Activated T-helper 1 cell treated with anti-CD3 and anti-CD28 coated beads, Interleukin-12 subunit alpha, Interleukin-12 subunit beta, Interleukin-2, Interleukin-4 antibody, amounts not matched to agents 30 ng/mL and 10 ng/mL and 1 ng/mL, durations not matched to agents 14 hours and 24 hours and 36 hours (primary cell): ENCODE results near the gene GOSR2. TPM values are rescaled to one million over a fixed set of nuclear protein-coding genes. Genes with fewer than 3 reads are reported as not detected.

Experiments
- DNase-seq: peaks from one replicate; pipeline ENCODE4 v3.0.0; 2021; ENCODE audit warnings: low spot score
- H3K27ac Mint-ChIP-seq: one replicate; pipeline ENCODE4 v1.8.0; 2021; ENCODE audit warnings: mild to moderate bottlenecking, mixed read lengths
- H3K27me3 Mint-ChIP-seq: one replicate; pipeline ENCODE4 v1.8.0; 2022; ENCODE audit warnings: mild to moderate bottlenecking, moderate library complexity, mixed read lengths; ENCODE audit not compliant: insufficient read depth
- H3K36me3 Mint-ChIP-seq: one replicate; pipeline ENCODE4 v1.8.0; 2021; ENCODE audit warnings: low read depth, mixed read lengths
- H3K4me1 Mint-ChIP-seq: one replicate; pipeline ENCODE4 v1.8.0; 2021; ENCODE audit warnings: low read depth, mixed read lengths
- H3K4me3 Mint-ChIP-seq: one replicate; pipeline ENCODE4 v1.8.0; 2021; ENCODE audit warnings: mild to moderate bottlenecking, moderate library complexity, mixed read lengths
- H3K9me3 Mint-ChIP-seq: one replicate; pipeline ENCODE4 v1.8.0; 2021; ENCODE audit warnings: mixed read lengths
- intact Hi-C: fragments of 100-400 bp; cut with micrococcal nuclease; formaldehyde crosslinking; loops from one replicate; pipeline ENCODE4 v1.15.1; 2024
- total RNA-seq: library from RNA; stranded (reverse); gene quantifications from 2 replicates; pipeline ENCODE4 v1.2.3, GENCODE V29; 2022

GOSR2 gene
- total RNA-seq, result 59.4 and 62.7 TPM in 2 replicates

- intact Hi-C loops, result loop anchor here (2.0 to 10.0 kb wide), 6 partner anchors 18 to 1338 kb away; partner anchors contain the start of genes CDC27, RPRML and WNT3
- peak; percentile 86 for DNase-seq
- Mint-ChIP-seq H3K4me3 (peak within 1 kb of the TSS; percentile 87), H3K36me3 (peaks cover 3% of the 10 kb centered on the region), H3K9me3 (no peaks in the 10 kb centered on the region), H3K4me1 (peaks cover 43% of the 10 kb centered on the region), H3K27ac (peak within 1 kb of the TSS; percentile 100), H3K27me3 (peaks cover 4% of the 10 kb centered on the region)
Observed at GRCh38 chr17:46922804-46923635, at the start of gene GOSR2. Gene GOSR2, plus strand, starts transcription at chr17:46923160. Its CDS starts 33 bp downstream, at chr17:46923193.

DNA sequence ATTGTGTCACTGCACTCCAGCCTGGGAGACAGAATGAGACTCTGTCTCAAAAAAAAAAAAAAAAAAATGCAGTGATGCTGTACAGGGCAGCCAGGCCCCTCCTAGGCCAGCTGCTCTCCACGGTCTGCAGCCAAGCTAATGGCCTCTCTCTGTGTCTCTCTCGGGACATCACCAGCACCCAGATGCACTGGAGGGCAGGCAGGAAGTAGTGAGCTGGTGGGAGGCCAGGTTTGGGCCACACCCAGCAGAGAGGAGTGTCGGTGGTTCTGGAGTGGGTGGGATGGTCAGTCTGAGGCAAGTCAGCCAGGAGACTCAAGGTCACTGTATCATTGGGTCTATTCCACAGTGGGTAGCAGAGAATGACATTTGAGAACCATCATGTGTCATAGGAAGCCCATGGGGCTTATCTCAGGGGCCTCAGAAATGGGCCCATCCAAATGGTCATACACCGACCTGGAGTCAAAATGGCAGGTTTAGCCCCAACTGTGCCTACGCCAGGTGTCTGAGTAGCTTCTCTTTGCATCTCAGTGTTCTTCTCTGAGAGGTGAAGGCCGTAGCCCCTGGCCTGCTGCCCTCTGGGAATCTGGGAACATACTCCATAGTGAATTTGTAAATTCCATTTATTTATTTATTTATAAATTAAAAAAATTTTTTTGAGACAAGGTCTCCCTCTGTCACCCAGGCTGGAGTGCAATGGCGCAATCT is 48.9 kb upstream of the GOSR2 start:
- intact Hi-C loops, result no loop called here
- no peaks in the 10 kb centered on the region for H3K36me3 Mint-ChIP-seq
- no peaks in the 10 kb centered on the region for H3K9me3 Mint-ChIP-seq
- no peaks in the 10 kb centered on the region for H3K27me3 Mint-ChIP-seq
- H3K4me3 Mint-ChIP-seq, result no peak overlapping the region
- H3K4me1 Mint-ChIP-seq, result no peaks in the 10 kb centered on the region
- no peak for DNase-seq
- H3K27ac Mint-ChIP-seq, result no peak overlapping the region

DNA sequence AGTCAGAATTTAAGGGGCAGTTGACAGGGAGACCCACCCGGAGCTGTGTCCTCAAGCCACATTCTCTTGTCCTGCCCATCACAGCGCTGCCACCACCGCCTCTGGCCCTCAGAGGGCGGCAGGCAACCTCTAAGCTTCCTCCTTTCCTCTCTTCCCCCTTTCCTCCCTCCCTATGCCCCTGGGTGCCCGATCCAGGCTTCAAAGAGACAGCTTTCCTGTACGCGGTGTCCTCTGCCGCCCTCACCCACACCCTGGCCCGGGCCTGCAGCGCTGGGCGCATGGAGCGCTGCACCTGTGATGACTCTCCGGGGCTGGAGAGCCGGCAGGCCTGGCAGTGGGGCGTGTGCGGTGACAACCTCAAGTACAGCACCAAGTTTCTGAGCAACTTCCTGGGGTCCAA is 48.1 kb upstream of the GOSR2 start:
- Mint-ChIP-seq H3K27ac (no peak overlapping the region), H3K4me1 (no peaks in the 10 kb centered on the region), H3K27me3 (no peaks in the 10 kb centered on the region), H3K4me3 (no peak overlapping the region), H3K9me3 (no peaks in the 10 kb centered on the region), H3K36me3 (no peaks in the 10 kb centered on the region)
- DNase-seq, result no peak
- intact Hi-C loops, result no loop called here

GRCh38 chr17:46875849-46876352 is 47.1 kb upstream of the GOSR2 start:
- no peaks in the 10 kb centered on the region for H3K9me3 Mint-ChIP-seq
- DNase-seq, result no peak
- H3K27ac Mint-ChIP-seq, result no peak overlapping the region
- intact Hi-C loops, result no loop called here
- no peaks in the 10 kb centered on the region for H3K36me3 Mint-ChIP-seq
- H3K4me3 Mint-ChIP-seq, result no peak overlapping the region
- no peaks in the 10 kb centered on the region for H3K4me1 Mint-ChIP-seq
- no peaks in the 10 kb centered on the region for H3K27me3 Mint-ChIP-seq

DNA sequence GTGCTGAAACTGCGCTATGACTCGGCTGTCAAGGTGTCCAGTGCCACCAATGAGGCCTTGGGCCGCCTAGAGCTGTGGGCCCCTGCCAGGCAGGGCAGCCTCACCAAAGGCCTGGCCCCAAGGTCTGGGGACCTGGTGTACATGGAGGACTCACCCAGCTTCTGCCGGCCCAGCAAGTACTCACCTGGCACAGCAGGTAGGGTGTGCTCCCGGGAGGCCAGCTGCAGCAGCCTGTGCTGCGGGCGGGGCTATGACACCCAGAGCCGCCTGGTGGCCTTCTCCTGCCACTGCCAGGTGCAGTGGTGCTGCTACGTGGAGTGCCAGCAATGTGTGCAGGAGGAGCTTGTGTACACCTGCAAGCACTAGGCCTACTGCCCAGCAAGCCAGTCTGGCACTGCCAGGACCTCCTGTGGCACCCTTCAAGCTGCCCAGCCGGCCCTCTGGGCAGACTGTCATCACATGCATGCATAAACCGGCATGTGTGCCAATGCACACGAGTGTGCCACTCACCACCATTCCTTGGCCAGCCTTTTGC is 46.5 kb upstream of the GOSR2 start:
- intact Hi-C loops, result no loop called here
- Mint-ChIP-seq H3K27me3 (no peaks in the 10 kb centered on the region), H3K36me3 (no peaks in the 10 kb centered on the region), H3K9me3 (no peaks in the 10 kb centered on the region), H3K4me1 (no peaks in the 10 kb centered on the region), H3K4me3 (no peak overlapping the region), H3K27ac (no peak overlapping the region)
- DNase-seq, result no peak

DNA sequence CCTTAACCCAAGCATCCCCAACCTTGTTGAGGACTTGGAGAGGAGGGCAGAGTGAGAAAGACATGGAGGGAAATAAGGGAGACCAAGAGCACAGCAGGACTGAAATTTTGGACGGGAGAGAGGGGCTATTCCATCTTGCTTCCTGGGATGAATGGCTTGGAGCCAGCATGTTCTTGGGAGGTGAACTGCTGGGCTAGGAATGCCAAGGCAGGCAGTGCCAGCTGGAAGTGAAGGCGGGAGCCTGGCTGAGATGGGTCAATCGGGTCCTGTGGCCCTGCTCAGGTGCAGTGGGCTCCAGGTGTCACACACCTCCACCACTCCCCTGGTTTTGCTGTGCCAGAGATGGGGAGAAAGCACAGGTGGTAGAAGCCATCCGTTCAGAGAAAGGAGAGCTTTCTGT is 46.0 kb upstream of the GOSR2 start:
- Mint-ChIP-seq H3K27me3 (no peaks in the 10 kb centered on the region), H3K27ac (no peak overlapping the region), H3K4me3 (no peak overlapping the region), H3K4me1 (no peaks in the 10 kb centered on the region), H3K9me3 (no peaks in the 10 kb centered on the region), H3K36me3 (no peaks in the 10 kb centered on the region)
- DNase-seq, result no peak
- intact Hi-C loops, result no loop called here

DNA sequence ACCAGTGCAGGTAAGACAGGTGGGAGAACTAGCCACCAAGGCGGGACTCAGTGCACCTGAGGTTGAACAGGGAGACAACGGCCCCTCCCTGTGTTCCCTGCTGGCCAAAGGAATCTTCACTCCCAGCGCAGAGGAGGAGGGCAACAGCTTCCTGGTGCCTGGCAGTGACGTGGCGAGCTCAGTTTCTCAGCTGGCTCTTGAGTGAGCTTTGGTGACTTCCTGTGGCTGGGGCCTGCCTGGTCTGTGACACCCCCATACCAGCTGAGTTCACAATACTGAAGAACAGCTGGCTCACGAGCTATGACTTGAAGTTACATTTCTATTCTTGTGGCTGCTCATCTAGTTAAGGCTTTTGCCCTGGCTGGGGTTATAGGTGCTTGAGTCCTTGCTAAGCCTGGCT is 45.5 kb upstream of the GOSR2 start:
- Mint-ChIP-seq H3K27ac (no peak overlapping the region), H3K4me3 (no peak overlapping the region), H3K4me1 (no peaks in the 10 kb centered on the region), H3K27me3 (no peaks in the 10 kb centered on the region), H3K9me3 (no peaks in the 10 kb centered on the region), H3K36me3 (no peaks in the 10 kb centered on the region)
- no peak for DNase-seq
- intact Hi-C loops, result no loop called here

DNA sequence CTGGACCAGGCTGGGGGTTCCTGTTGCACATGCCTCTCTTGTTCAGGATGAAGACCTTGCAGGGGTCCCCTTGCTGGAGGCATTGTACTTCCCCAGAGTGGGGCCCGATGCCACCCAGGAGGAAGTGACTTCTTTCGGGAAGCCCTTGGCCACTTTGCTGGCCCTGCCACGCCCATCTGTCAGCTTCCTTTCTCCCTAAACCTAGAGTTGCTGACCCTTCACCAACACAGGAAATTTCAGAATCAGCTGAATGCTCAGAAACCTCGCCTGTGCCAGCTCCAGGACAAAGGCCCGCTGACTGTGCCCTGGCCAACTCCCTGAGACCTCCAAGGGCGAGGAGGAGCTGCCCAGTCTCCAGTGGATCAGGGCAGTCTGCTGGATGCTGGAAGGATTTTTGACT is 44.9 kb upstream of the GOSR2 start:
- H3K9me3 Mint-ChIP-seq, result no peaks in the 10 kb centered on the region
- no peak for DNase-seq
- H3K27ac Mint-ChIP-seq, result no peak overlapping the region
- H3K4me3 Mint-ChIP-seq, result no peak overlapping the region
- no peaks in the 10 kb centered on the region for H3K27me3 Mint-ChIP-seq
- H3K36me3 Mint-ChIP-seq, result no peaks in the 10 kb centered on the region
- intact Hi-C loops, result no loop called here
- no peaks in the 10 kb centered on the region for H3K4me1 Mint-ChIP-seq

DNA sequence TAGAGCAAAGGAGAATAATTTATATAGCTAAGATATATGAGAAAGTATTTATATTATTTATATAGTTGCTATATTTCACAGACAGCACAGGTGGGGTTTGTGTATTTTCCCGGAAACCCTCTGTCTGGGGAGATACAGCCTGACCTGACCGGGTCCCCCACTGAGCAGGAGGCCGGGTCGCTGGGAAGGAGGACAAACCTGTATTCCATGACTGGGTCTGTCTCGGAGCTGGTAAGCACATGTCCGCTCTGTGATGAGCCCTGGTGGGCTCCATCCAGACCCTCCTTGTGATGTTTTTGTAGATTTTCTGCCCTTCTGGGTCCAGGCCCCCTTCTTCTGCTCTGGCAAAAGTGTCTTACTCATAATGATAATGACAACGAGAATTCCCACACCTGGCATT is 43.9 kb upstream of the GOSR2 start:
- no peak overlapping the region for H3K4me3 Mint-ChIP-seq
- H3K27me3 Mint-ChIP-seq, result no peaks in the 10 kb centered on the region
- no peaks in the 10 kb centered on the region for H3K9me3 Mint-ChIP-seq
- intact Hi-C loops, result no loop called here
- H3K27ac Mint-ChIP-seq, result no peak overlapping the region
- DNase-seq, result no peak
- H3K4me1 Mint-ChIP-seq, result no peaks in the 10 kb centered on the region
- no peaks in the 10 kb centered on the region for H3K36me3 Mint-ChIP-seq

DNA sequence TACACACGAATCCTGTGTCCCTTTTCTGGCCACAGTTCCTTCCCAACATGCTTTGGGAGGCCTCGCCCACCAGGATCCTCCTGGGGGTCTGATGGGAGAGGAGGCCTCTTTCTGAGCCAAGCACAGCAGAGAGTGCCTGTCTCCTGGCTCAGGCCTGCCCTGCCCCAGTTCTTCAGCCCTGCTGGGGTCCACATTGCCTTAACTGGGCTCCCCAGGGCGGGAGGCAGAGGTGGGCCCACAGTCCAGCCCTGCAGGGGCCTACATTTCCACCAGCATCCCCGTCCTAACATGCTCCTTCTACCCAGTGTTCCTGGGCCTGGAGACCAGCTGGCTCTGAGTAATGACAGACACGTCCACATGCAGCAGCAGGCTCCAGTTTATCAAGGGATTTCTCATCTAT is 41.9 kb upstream of the GOSR2 start:
- intact Hi-C loops, result no loop called here

GRCh38 chr17:46882666-46883065 is 40.3 kb upstream of the GOSR2 start:
- no peak overlapping the region for H3K4me3 Mint-ChIP-seq
- no peaks in the 10 kb centered on the region for H3K36me3 Mint-ChIP-seq
- intact Hi-C loops, result no loop called here
- DNase-seq, result no peak
- no peaks in the 10 kb centered on the region for H3K9me3 Mint-ChIP-seq
- no peaks in the 10 kb centered on the region for H3K27me3 Mint-ChIP-seq
- H3K27ac Mint-ChIP-seq, result no peak overlapping the region
- H3K4me1 Mint-ChIP-seq, result no peaks in the 10 kb centered on the region

More for the DNA sequence above, 41.9 kb upstream of the GOSR2 start:
- no peak overlapping the region for H3K27ac Mint-ChIP-seq
- H3K36me3 Mint-ChIP-seq, result no peaks in the 10 kb centered on the region
- DNase-seq, result no peak
- no peak overlapping the region for H3K4me3 Mint-ChIP-seq
- no peaks in the 10 kb centered on the region for H3K4me1 Mint-ChIP-seq
- no peaks in the 10 kb centered on the region for H3K9me3 Mint-ChIP-seq
- H3K27me3 Mint-ChIP-seq, result no peaks in the 10 kb centered on the region

DNA sequence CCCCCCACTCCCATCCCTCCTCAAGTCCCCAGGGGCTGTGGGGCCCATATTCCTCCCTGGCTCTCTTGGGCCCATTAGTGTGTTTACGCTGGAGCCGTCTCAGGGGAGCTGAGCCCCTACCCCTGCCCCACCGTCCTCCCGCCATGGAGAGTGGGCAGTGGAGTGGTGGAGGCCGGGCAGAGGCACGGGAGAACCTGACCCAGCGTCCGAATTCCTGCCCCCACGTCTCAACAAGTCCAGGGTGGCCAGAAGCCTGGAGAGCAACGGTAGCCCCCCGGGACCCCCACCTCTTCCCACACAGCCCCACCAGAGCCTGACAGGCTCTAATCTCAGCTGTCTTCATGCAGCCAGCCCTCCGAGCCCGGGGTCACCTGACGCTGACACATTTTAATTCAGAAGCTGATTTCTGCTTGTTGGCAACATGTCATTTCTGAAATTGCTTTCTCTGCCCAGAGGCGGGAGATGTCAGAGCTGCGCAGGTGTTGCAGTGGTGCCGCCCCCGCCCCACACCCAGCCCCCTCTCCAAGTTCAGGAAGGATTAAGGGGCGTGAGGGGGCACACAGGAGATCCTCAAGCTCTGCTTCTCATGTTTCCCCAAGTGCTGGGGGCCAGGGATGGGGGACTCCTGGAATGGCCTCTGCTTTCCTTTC is 39.0 kb upstream of the GOSR2 start:
- H3K36me3 Mint-ChIP-seq, result no peaks in the 10 kb centered on the region
- peaks cover under 1% of the 10 kb centered on the region for H3K27me3 Mint-ChIP-seq
- no peak for DNase-seq
- intact Hi-C loops, result no loop called here
- H3K4me3 Mint-ChIP-seq, result no peak overlapping the region
- no peaks in the 10 kb centered on the region for H3K9me3 Mint-ChIP-seq
- no peak overlapping the region for H3K27ac Mint-ChIP-seq
- no peaks in the 10 kb centered on the region for H3K4me1 Mint-ChIP-seq

- Mint-ChIP-seq H3K4me1 (no peaks in the 10 kb centered on the region), H3K27me3 (peaks cover 4% of the 10 kb centered on the region), H3K9me3 (no peaks in the 10 kb centered on the region), H3K4me3 (no peak overlapping the region), H3K27ac (no peak overlapping the region), H3K36me3 (no peaks in the 10 kb centered on the region)
- intact Hi-C loops, result no loop called here
- no peak for DNase-seq
Observed at GRCh38 chr17:46884552-46884951, 38.4 kb upstream of the GOSR2 start.
